GM12865 (cell line): Measurements from ENCODE around the gene IP6K2.

Experiments
- DNase-seq: peaks from one replicate; pipeline ENCODE4 v3.0.0; 2010; ENCODE audit warnings: low read depth
- H3K4me3 ChIP-seq: 2 replicates; pipeline ENCODE4 v1.5.1; 2011; ENCODE audit warnings: mild to moderate bottlenecking, low read depth, low read length, control low read depth
- TF ChIP-seq, protein P1 (sequence below): IDR thresholded peaks from 2 replicates; pipeline ENCODE4 v1.5.1; 2011; ENCODE audit warnings: low read length, control low read depth, low read depth, inconsistent platforms; ENCODE audit not compliant: insufficient read depth; ENCODE audit errors: missing control alignments

The IP6K2 gene

DNA sequence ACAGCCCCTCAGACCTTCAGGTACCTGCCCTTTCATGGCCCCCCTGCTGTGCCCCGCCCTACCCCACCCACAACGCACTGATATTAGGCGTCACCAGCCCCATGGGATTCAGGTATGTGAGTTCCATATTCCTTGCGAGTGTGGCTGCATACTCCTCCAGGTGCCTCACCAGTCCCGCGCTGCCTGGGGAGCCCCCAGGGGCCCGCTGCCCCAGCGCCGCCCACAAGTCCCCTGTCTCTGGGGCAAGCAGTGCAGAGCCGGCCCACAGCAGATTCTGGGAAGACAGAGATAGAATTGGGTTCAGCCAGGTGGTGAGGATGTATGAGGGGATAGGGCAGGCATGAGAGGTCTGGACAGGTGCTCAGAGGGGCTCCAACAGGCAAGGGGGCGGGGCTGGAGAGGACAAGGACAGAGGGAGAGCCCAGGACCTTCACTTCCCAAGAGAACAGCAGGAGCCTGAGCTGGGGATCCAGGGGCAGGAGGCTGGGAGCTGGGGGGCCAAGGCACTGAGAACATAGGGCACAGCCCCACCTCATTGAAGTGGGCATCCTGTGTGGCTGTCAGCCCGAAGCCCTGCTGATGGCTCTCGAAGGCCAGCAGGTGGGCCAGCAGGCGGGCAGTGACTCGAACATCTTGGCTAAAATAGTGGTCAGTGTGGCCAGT is 68.7 kb downstream of the IP6K2 start:
- no peak for DNase-seq
- no peak overlapping the region for H3K4me3 ChIP-seq
- TF ChIP-seq, protein P1, sequence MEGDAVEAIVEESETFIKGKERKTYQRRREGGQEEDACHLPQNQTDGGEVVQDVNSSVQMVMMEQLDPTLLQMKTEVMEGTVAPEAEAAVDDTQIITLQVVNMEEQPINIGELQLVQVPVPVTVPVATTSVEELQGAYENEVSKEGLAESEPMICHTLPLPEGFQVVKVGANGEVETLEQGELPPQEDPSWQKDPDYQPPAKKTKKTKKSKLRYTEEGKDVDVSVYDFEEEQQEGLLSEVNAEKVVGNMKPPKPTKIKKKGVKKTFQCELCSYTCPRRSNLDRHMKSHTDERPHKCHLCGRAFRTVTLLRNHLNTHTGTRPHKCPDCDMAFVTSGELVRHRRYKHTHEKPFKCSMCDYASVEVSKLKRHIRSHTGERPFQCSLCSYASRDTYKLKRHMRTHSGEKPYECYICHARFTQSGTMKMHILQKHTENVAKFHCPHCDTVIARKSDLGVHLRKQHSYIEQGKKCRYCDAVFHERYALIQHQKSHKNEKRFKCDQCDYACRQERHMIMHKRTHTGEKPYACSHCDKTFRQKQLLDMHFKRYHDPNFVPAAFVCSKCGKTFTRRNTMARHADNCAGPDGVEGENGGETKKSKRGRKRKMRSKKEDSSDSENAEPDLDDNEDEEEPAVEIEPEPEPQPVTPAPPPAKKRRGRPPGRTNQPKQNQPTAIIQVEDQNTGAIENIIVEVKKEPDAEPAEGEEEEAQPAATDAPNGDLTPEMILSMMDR = no peak

DNA sequence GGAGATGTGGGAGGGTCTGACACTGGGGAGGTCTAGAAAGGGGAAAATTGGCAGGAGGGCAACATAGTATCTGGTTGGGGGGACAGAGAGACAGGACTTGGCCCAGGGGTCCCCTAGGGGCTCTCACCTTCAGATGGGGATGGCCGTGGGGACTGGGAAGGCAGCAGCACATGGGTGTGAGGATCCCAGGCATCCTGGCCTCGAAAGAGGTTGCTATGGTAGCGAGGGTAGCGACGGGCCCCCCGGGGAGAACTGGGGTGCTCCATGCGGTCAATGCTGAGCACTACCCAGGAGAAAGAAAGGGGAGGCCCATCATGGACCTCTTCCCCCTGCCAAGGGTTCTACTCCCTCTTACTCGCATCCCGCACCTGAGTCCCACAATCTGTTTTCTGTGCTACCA is 69.3 kb downstream of the IP6K2 start:
- no peak for DNase-seq
- TF ChIP-seq, protein P1 = no peak
- no peak overlapping the region for H3K4me3 ChIP-seq

DNA sequence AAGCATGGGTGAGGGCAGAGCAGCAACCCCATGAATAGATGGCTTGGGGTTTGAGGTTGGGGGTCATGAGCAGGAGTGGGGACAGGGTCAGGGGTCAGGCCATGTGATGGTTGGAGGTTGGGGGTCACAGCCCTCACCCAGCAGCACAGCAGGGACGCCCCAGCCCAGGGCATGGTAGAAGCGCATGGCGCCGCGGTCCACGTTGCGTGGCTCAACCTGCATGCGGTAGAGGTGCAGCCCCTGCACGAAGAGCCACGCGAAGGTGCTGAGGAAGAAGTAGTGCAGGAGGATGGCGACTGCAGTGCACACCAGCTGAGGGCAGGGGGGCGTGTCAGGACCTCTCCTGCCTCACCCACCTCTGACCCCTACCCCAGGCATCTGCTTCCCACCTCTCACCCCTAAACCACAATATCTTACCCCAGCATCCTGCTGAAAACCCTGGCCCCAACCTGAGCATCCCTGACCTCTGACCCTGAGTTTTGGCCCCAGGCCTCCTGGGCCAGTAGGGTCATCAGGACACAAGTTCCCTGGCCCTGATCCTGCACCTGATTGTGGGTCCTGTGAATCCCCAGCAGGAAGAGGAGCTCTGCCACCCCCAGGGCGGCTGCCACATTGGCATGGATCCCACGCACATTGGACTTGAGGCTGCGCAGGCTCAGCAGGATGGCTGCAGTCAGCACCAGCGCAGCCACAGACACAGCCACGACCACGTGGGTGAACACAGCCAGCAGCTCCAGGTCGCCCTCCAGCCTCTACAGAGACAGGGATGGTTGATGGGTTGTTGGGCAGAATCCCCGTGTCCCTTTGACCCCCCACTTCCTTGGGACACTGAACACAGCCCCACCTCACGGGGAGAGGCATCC is 71.9 kb downstream of the IP6K2 start:
- TF ChIP-seq, protein P1 = no peak
- no peak for DNase-seq
- H3K4me3 ChIP-seq = no peak overlapping the region

DNA sequence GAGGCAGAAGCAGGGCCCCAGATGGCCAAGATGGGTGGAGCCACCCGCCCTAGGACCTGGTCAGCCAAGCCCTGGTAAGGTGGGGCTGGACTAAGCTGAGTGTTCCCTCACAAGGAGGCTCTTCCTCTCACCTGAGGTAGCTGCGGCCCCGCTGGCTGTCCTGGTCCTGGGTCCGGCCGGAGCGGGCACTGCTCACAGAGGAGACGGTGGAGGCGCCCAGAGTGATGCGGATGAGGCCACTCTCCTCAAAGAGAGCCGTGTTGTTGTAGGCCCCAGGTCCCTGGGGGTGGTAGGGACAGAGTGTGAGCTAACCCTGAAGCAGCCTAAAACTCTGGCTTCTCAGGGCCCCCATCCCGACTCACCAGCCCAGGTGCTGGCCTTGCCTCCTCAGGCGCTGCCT is 74.4 kb downstream of the IP6K2 start:
- no peak overlapping the region for H3K4me3 ChIP-seq
- TF ChIP-seq, protein P1 = no peak
- DNase-seq = no peak

DNA sequence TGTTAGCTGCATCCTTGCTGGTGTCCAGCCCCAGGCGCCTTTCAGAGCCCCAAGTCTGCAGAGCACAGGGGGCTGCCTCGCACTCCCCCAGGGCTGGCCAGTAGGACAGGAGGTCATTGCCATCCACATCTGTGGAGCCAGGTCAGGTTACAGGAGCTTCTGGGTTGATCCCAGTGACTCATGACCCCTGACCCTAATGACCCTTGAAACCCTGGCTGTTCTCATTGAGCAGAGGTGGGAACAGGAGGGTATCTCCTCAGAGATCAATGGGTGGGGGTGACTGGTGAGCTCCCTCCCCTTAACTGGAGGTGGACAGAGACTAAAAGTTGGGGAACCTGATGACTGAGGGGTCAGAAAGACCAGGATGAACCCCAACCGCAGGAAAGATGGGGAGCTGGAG is 75.6 kb downstream of the IP6K2 start:
- TF ChIP-seq, protein P1 = no peak
- H3K4me3 ChIP-seq = no peak overlapping the region
- no peak for DNase-seq

DNA sequence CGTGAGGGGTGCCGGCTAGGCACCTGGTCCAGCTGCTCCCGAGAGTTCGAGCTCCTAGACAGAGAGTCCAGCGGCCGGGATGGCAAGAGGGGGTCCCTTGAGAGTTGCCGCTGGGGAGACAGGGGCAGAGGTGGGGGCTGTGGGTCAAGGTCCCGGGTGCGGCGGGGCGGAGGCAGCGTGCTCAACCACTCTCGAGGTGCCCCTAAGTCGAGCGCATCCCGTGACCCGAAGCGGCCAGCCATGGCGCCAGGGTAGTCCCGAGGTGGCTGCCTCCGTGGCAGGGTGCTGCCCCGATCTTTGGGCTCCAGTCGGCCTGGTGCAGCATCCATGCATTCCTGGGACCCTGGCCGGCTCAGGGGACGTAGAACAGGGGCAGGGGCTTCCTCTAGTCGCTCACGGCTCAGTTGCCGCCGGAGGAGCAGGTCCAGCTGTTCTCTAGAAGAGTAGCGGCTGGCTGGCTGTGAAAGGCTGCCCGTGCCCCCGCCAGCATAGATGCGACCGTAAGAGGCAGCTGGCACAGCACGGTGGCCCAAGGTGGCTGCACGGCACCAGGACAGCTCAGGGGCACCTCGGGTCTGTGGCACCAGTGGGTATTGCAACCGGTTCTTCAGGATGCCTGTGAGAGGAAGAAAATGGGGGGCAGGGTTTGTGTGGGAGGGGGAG is 76.9 kb downstream of the IP6K2 start:
- no peak for DNase-seq
- H3K4me3 ChIP-seq = no peak overlapping the region
- TF ChIP-seq, protein P1 = no peak
